ENCODE data around the gene DGUOK.
A peak's percentile ranks its signal among the peaks of the same experiment; 100 is the strongest.

The DGUOK gene

GRCh38 chr2:73970850-73971471 lies 44.3 kb downstream of the DGUOK start:
- no peak for TF ChIP-seq CTCF (conservative IDR thresholded peaks at IDR 0.05)
- peak overlapping the region; percentile 82 for H3K27ac ChIP-seq

- no peak for TF ChIP-seq CTCF (conservative IDR thresholded peaks at IDR 0.05)
- H3K27ac ChIP-seq = peak overlapping the region; percentile 82
Measured at GRCh38 chr2:73971722-73972121, 45.0 kb downstream of the DGUOK start.

GRCh38 chr2:73972846-73973245 lies 46.2 kb downstream of the DGUOK start:
- TF ChIP-seq CTCF (conservative IDR thresholded peaks at IDR 0.05) = no peak

GRCh38 chr2:73975731-73976130 lies 49.1 kb downstream of the DGUOK start:
- no peak overlapping the region for H3K27ac ChIP-seq
- no peak for TF ChIP-seq CTCF (conservative IDR thresholded peaks at IDR 0.05)

More at GRCh38 chr2:73972846-73973245, 46.2 kb downstream of the DGUOK start:
- H3K27ac ChIP-seq = peak overlapping the region; percentile 82

GRCh38 chr2:73976803-73977202 lies 50.1 kb downstream of the DGUOK start:
- no peak for TF ChIP-seq CTCF (conservative IDR thresholded peaks at IDR 0.05)
- no peak overlapping the region for H3K27ac ChIP-seq

GRCh38 chr2:73977466-73977865 lies 50.8 kb downstream of the DGUOK start:
- no peak overlapping the region for H3K27ac ChIP-seq

GRCh38 chr2:73979021-73979420 lies 52.3 kb downstream of the DGUOK start:
- H3K27ac ChIP-seq = peak overlapping the region; percentile 32; the same call in 1 of the 2 replicates
- TF ChIP-seq CTCF (conservative IDR thresholded peaks at IDR 0.05) = no peak

More at GRCh38 chr2:73977466-73977865, 50.8 kb downstream of the DGUOK start:
- no peak for TF ChIP-seq CTCF (conservative IDR thresholded peaks at IDR 0.05)

Measured in VCaP (cell line).